Naive B cell (primary cell): ENCODE results near the gene PANK3. TPM values are rescaled to one million over a fixed set of nuclear protein-coding genes. Genes with fewer than 3 reads are reported as not detected.
"Not testable (repeated sequence)": the region's sequence is repeated elsewhere in the genome, so short reads cannot be mapped to it uniquely, and the experiment has no call there.

Experiments used
- ATAC-seq, 2 donors: fragments of 150-1000 bp; cut with Tn5 transposase; 2 replicates each; pipeline ENCODE4 v1.10.0; 2021; ENCODE audit warnings: low read depth in 2 of 2, mild to moderate bottlenecking in 2 of 2, moderate library complexity in 2 of 2
- DNase-seq: peaks from one replicate; pipeline ENCODE4 v3.0.0; 2022
- H3K27ac Mint-ChIP-seq, 6 donors: one replicate each; pipeline ENCODE4 v1.8.0; 2020 to 2022; ENCODE audit warnings: mild to moderate bottlenecking in 6 of 6, mixed read lengths in 6 of 6, moderate library complexity in 5 of 6, inconsistent platforms in 2 of 6
- H3K27me3 Mint-ChIP-seq, 3 donors: one replicate each; pipeline ENCODE4 v1.8.0; 2021 to 2022; ENCODE audit warnings: mixed read lengths in 3 of 3, mild to moderate bottlenecking in 1 of 3
- H3K36me3 Mint-ChIP-seq, 2 donors: one replicate each; pipeline ENCODE4 v1.8.0; 2020 to 2022; ENCODE audit warnings: mixed read lengths in 2 of 2, inconsistent platforms in 1 of 2, mild to moderate bottlenecking in 1 of 2
- H3K4me1 Mint-ChIP-seq, 3 donors: one replicate each; pipeline ENCODE4 v1.8.0; 2020 to 2022; ENCODE audit warnings: mixed read lengths in 3 of 3, inconsistent platforms in 1 of 3, mild to moderate bottlenecking in 1 of 3, moderate library complexity in 1 of 3
- H3K4me3 Mint-ChIP-seq, 8 donors: one replicate each; pipeline ENCODE4 v1.8.0; 2020 to 2022; ENCODE audit warnings: mild to moderate bottlenecking in 8 of 8, mixed read lengths in 8 of 8, moderate library complexity in 8 of 8, inconsistent platforms in 2 of 8
- H3K9me3 Mint-ChIP-seq, 7 donors: one replicate each; pipeline ENCODE4 v1.8.0; 2020 to 2022; ENCODE audit warnings: mixed read lengths in 7 of 7, mild to moderate bottlenecking in 5 of 7, inconsistent platforms in 2 of 7, moderate library complexity in 1 of 7
- polyA plus RNA-seq, 6 donors: library from polyadenylated mRNA; unstranded; fragments of 300-500 nt; fragmentation: Illumina TruSeq; gene quantifications; one replicate each; pipeline ENCODE4 v1.2.3, GENCODE V29; 2021; ENCODE audit warnings: low read depth in 6 of 6

PANK3 gene
- polyA plus RNA-seq, 6 donors from 2014 or later = 2.7 to 8.2 (median 5.6) TPM

- DNase-seq (no peak), ATAC-seq (no peak)
- H3K9me3 Mint-ChIP-seq = peaks cover 0 to 4% (median 0%) of the 10 kb centered on the region in 7 donors
- no peak overlapping the region for H3K4me3 Mint-ChIP-seq
- H3K36me3 Mint-ChIP-seq = no peaks in the 10 kb centered on the region
- no peaks in the 10 kb centered on the region for H3K4me1 Mint-ChIP-seq
- H3K27me3 Mint-ChIP-seq = peaks cover 8 to 35% (median 25%) of the 10 kb centered on the region in 3 donors
- H3K27ac Mint-ChIP-seq = no peak overlapping the region
Measured at GRCh38 chr5:168606562-168606961, 27.4 kb upstream of the PANK3 start.

- H3K27ac Mint-ChIP-seq = no peak overlapping the region
Measured at GRCh38 chr5:168604436-168604835, 25.3 kb upstream of the PANK3 start.

DNA sequence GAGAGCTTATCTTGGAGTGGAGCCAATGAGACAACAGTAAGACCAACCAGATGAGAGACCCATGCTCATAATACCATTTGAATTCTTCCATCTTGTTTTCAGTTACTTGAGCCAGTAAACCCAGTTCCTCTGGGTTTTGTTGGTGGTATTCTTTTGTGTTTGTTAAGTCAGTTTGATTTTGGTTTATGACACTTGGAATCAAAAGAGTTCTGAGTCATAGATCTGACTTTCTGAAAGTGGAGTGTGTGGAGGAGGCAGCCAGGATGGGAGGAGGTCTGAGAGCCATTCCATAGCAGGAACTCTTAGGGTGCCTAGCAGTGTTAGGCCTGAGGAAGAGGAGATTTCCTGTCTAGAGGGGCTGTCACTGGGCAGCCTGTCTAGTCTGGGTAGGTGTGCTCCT is 24.6 kb upstream of the PANK3 start:
- H3K36me3 Mint-ChIP-seq = no peaks in the 10 kb centered on the region
- H3K27ac Mint-ChIP-seq = no peak overlapping the region
- H3K4me1 Mint-ChIP-seq = no peaks in the 10 kb centered on the region
- DNase-seq = no peak
- no peak overlapping the region for H3K4me3 Mint-ChIP-seq
- H3K27me3 Mint-ChIP-seq = peaks cover 21 to 35% (median 32%) of the 10 kb centered on the region in 3 donors
- H3K9me3 Mint-ChIP-seq = peaks cover 0 to 4% (median 0%) of the 10 kb centered on the region in 7 donors
- no peak for ATAC-seq

More at GRCh38 chr5:168604436-168604835, 25.3 kb upstream of the PANK3 start:
- Mint-ChIP-seq H3K4me1 (no peaks in the 10 kb centered on the region), H3K27me3 (peaks cover 15 to 35% (median 30%) of the 10 kb centered on the region in 3 donors), H3K36me3 (no peaks in the 10 kb centered on the region), H3K4me3 (no peak overlapping the region), H3K9me3 (peaks cover 0 to 4% (median 0%) of the 10 kb centered on the region in 7 donors)
- no peak for DNase-seq
- no peak for ATAC-seq

DNA sequence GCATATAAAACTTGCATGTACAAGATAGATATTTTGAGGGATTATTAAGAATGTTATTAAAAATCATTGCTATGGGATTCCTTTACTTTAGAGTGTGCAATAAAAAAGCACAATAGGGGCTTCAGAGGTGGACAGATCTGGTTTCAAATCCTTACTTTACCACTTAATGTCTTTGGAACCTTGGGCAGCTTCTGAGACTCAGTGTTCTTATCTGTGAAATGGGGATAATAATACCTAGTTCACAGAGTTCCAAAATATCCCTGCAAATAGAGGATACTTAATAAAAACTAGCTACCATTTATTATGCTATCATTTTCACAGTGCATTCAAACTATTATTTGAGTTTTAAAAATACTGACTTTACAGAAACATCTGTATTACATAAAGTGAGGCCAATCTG is 23.3 kb upstream of the PANK3 start:
- Mint-ChIP-seq H3K4me1 (no peaks in the 10 kb centered on the region), H3K27me3 (peaks cover 26 to 42% (median 42%) of the 10 kb centered on the region in 3 donors), H3K27ac (no peak overlapping the region), H3K4me3 (no peak overlapping the region), H3K9me3 (peaks cover 0 to 8% (median 2%) of the 10 kb centered on the region in 7 donors), H3K36me3 (peaks cover 4 to 8% of the 10 kb centered on the region in 2 donors)
- no peak for DNase-seq
- ATAC-seq = no peak

DNA sequence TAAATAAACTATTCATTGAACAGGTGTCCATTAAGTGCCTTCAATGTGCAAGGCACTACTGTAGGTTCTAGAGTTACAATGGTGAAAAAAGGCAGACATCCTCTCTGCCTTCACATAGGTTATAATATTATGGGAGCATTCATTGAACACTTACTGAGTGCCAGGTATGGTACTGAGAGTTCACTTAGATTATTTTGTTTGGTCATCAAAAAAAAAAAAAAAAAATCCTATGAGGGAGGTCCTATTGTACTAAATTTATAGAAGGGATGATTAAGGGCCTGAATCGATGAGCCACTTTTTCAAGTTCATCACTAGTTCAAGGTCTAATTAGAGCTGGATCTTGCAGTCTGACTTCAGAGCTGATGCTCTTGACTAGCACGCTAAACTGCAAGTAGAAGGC is 22.8 kb upstream of the PANK3 start:
- H3K4me1 Mint-ChIP-seq = no peaks in the 10 kb centered on the region
- DNase-seq (no peak), ATAC-seq (no peak)
- peaks cover 4 to 8% of the 10 kb centered on the region in 2 donors for H3K36me3 Mint-ChIP-seq
- H3K9me3 Mint-ChIP-seq = peaks cover 2 to 8% (median 4%) of the 10 kb centered on the region in 7 donors
- H3K27ac Mint-ChIP-seq = no peak overlapping the region
- H3K4me3 Mint-ChIP-seq = no peak overlapping the region
- H3K27me3 Mint-ChIP-seq = peaks cover 29 to 42% (median 42%) of the 10 kb centered on the region in 3 donors

DNA sequence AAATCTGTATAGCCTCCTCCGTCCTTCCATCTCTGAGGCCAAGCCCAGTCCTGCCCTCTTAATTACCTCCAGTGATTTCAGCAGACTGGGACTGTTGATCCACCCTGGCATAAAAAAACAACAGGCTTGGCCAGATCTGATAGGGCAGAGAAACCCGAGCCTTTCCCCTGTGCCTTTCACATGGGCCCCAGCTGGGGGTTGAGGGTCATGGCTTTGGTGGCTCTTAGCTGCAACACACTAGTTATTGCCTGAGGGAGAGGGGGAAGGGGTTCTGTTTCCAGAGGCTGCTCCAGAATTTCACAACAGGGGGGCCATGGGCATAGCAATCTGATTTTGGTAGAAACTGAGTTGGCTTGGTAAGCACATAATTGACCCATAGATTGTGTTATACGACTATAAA is 21.2 kb upstream of the PANK3 start:
- ATAC-seq = no peak
- no peak overlapping the region for H3K27ac Mint-ChIP-seq
- H3K9me3 Mint-ChIP-seq = peaks cover 3 to 16% (median 6%) of the 10 kb centered on the region in 7 donors
- no peak for DNase-seq
- no peaks in the 10 kb centered on the region for H3K4me1 Mint-ChIP-seq
- H3K4me3 Mint-ChIP-seq = no peak overlapping the region
- peaks cover 32 to 56% (median 42%) of the 10 kb centered on the region in 3 donors for H3K27me3 Mint-ChIP-seq
- H3K36me3 Mint-ChIP-seq = peaks cover 4 to 8% of the 10 kb centered on the region in 2 donors

GRCh38 chr5:168599826-168600225 is 20.7 kb upstream of the PANK3 start:
- Mint-ChIP-seq H3K4me3 (no peak overlapping the region), H3K36me3 (peaks cover 4 to 8% of the 10 kb centered on the region in 2 donors), H3K27ac (no peak overlapping the region), H3K4me1 (no peaks in the 10 kb centered on the region), H3K27me3 (peaks cover 35 to 62% (median 43%) of the 10 kb centered on the region in 3 donors), H3K9me3 (peaks cover 3 to 16% (median 6%) of the 10 kb centered on the region in 7 donors)
- ATAC-seq (no peak), DNase-seq (no peak)

- H3K36me3 Mint-ChIP-seq = peaks cover 4 to 8% of the 10 kb centered on the region in 2 donors
- DNase-seq (no peak), ATAC-seq (no peak)
- no peaks in the 10 kb centered on the region for H3K4me1 Mint-ChIP-seq
- peaks cover 33 to 63% (median 44%) of the 10 kb centered on the region in 3 donors for H3K27me3 Mint-ChIP-seq
- no peak overlapping the region for H3K27ac Mint-ChIP-seq
- H3K9me3 Mint-ChIP-seq = peaks cover 3 to 16% (median 7%) of the 10 kb centered on the region in 7 donors
- no peak overlapping the region for H3K4me3 Mint-ChIP-seq
Measured at GRCh38 chr5:168598639-168599038, 19.5 kb upstream of the PANK3 start.

DNA sequence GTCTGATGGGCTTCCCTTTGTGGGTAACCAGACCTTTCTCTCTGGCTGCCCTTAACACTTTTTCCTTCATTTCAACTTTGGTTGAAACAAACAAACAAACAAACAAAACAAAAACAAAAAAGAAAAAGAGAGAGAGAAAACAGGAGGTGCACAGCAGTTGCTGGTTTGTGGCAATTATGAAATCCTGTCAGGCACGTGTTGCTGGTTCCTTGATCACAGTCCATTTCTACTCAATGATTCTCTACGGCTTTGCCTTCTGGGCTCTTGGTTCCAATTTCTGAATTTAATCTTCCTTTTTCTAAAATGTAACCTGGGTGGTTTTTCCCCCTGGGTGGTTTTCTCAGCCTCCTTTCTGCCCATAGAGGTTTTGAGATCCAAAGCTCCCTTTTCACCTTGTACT is 17.8 kb upstream of the PANK3 start:
- peaks cover 27 to 55% (median 46%) of the 10 kb centered on the region in 3 donors for H3K27me3 Mint-ChIP-seq
- H3K27ac Mint-ChIP-seq = no peak overlapping the region
- no peaks in the 10 kb centered on the region for H3K4me1 Mint-ChIP-seq
- H3K9me3 Mint-ChIP-seq = peaks cover 3 to 20% (median 8%) of the 10 kb centered on the region in 7 donors
- ATAC-seq (no peak), DNase-seq (no peak)
- peaks cover 4 to 8% of the 10 kb centered on the region in 2 donors for H3K36me3 Mint-ChIP-seq
- no peak overlapping the region for H3K4me3 Mint-ChIP-seq

DNA sequence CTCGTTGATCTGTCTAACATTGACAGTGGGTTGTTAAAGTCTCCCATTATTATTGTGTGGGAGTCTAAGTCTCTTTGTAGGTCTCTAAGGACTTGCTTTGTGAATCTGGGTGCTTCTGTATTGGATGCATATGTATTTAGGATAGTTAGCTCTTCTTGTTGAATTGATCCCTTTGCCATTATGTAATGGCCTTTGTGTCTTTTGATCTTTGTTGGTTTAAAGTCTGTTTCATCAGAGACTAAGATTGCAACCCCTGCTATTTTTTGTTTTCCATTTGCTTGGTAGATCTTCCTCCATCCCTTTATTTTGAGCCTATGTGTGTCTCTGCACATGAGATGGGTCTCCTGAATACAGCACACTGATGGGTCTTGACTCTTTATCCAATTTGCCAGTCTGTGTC is 17.0 kb upstream of the PANK3 start:
- ATAC-seq, DNase-seq, H3K4me3 Mint-ChIP-seq, H3K36me3 Mint-ChIP-seq, H3K27ac Mint-ChIP-seq, H3K4me1 Mint-ChIP-seq: not testable (repeated sequence)
- Mint-ChIP-seq H3K9me3 (peaks cover 3 to 20% (median 8%) of the 10 kb centered on the region in 7 donors), H3K27me3 (peaks cover 27 to 55% (median 54%) of the 10 kb centered on the region in 3 donors)

DNA sequence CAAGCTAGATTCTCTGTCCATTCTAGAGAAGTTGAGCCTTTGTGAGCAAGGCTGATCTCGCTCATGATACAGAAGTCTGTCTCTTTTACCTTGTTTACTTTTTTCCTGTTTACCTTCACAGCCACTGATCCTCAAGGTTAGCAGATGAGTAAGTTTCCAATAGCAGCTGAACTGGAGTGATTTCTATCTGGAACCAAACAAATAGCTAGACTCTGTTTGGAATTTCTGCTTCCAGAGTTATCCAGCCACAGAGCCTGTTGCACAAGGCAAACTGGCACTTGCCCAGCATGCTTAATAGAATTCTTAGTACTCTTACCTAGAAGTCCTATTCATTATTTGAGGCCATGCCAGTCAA is 12.8 kb upstream of the PANK3 start:
- Mint-ChIP-seq H3K9me3 (peaks cover 0 to 12% (median 5%) of the 10 kb centered on the region in 7 donors), H3K27me3 (peaks cover 30 to 54% (median 45%) of the 10 kb centered on the region in 3 donors), H3K36me3 (no peaks in the 10 kb centered on the region), H3K4me3 (no peak overlapping the region), H3K27ac (no peak overlapping the region), H3K4me1 (no peaks in the 10 kb centered on the region)
- ATAC-seq (no peak), DNase-seq (no peak)

DNA sequence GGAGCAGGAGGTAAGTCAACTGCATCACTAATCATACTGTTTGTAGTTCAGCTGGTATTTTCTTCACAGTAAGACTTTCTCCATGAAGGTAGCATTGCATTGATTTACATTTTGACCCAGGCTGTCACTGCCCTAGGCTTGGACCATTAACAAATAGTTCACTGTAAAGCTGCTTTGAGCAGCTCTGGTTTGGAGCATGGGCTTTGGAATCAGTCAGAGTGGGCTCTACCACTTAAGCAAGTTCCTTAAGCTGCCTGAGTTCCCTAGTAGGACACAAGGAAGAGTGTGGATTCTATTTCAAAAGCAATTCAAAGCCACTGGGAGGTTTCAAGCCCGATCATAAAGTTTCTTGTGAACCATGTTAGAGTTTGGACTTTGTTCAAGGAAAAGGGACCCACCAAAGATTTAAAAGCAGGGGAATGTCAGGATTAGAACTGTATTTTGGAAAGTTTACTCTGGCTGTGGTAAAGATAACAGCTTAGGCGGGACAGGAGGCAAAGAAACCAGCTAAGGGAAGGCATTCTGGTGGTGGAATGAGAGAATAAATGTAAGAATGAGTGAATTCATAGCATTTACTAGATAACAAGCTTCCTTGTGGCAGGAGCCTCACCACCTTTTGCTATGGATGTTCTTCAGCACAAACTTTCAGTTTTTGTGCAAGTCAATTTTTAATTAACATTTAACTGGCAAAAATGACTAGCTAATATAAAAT is 12.3 kb upstream of the PANK3 start:
- H3K27ac Mint-ChIP-seq = no peak overlapping the region
- no peak overlapping the region for H3K4me3 Mint-ChIP-seq
- H3K9me3 Mint-ChIP-seq = peaks cover 0 to 10% (median 5%) of the 10 kb centered on the region in 7 donors
- no peaks in the 10 kb centered on the region for H3K4me1 Mint-ChIP-seq
- peaks cover 33 to 52% (median 47%) of the 10 kb centered on the region in 3 donors for H3K27me3 Mint-ChIP-seq
- ATAC-seq = no peak
- no peak for DNase-seq
- H3K36me3 Mint-ChIP-seq = no peaks in the 10 kb centered on the region

DNA sequence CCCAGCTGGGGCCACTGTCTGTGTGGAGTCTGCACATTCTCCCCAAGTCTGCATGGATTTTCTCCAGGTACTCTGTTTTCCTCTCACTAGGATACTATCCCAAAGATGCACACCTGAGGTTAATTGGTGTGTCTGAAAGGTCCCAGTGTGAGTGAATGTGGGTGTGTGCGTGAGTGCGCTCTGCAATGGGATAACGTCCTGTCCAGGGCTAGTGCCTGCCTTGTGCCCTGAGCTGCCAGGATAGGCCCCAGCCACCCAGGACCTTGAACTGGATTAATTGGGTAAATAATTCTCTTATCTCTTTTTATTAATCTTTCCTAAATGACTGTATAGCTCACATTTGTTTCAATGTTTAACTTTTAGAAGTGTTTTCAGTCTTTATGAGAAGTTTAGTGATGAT is 11.5 kb upstream of the PANK3 start:
- no peaks in the 10 kb centered on the region for H3K36me3 Mint-ChIP-seq
- H3K9me3 Mint-ChIP-seq = peaks cover 0 to 7% (median 2%) of the 10 kb centered on the region in 7 donors
- H3K4me1 Mint-ChIP-seq = no peaks in the 10 kb centered on the region
- no peak overlapping the region for H3K4me3 Mint-ChIP-seq
- no peak for DNase-seq
- H3K27me3 Mint-ChIP-seq = peaks cover 36 to 52% (median 40%) of the 10 kb centered on the region in 3 donors
- no peak for ATAC-seq
- H3K27ac Mint-ChIP-seq = no peak overlapping the region

GRCh38 chr5:168587987-168588386 is 8.8 kb upstream of the PANK3 start:
- peaks cover 0 to 2% (median 0%) of the 10 kb centered on the region in 7 donors for H3K9me3 Mint-ChIP-seq
- ATAC-seq = no peak
- H3K4me1 Mint-ChIP-seq = peaks cover 5 to 8% (median 6%) of the 10 kb centered on the region in 3 donors
- H3K27ac Mint-ChIP-seq = no peak overlapping the region
- peaks cover 25 to 37% (median 31%) of the 10 kb centered on the region in 3 donors for H3K27me3 Mint-ChIP-seq
- no peak for DNase-seq
- H3K4me3 Mint-ChIP-seq = no peak overlapping the region
- no peaks in the 10 kb centered on the region for H3K36me3 Mint-ChIP-seq
